ENCODE results near the gene BAIAP2L1.
"Not testable (repeated sequence)": the region's sequence is repeated elsewhere in the genome, so short reads cannot be mapped to it uniquely, and the experiment has no call there.

Gene BAIAP2L1

DNA sequence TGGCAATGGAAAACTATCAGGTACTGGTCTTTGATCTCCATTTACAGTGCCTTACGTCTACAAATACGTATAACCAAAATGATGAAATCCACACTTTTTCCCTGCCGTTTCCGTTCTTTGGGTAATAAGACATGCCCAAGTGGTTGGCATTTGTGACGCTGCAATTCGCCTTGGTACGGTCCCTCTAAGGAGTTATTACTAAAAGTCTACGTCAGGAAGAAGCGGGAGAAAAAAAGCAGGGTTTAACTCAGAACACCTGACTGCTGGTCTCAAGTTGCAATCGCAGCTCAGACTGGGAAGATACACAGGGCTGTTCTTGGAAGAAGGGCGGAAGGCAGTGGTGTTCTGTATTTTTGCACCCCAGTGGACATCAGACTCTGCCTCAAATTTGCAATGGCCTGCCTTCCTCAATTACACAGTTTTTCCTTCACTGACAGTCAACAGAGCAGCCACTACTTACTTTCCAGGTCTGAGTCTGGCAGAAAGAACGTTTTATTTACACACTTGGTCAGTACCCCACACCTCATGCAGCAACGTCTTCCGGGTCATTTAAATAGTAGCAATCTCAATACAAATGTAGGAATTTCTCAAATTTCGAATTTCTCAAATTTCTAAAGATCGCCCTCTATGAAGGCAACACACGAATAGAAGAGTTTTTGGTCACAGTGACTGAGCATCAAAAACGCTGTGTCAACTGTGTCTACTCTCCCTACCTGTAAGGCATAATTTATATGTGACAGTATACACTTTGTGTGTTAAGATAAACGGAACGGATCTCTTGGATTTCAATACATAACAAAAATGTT lies 2.1 kb downstream of the BAIAP2L1 start:
- no peak for DNase-seq

DNA sequence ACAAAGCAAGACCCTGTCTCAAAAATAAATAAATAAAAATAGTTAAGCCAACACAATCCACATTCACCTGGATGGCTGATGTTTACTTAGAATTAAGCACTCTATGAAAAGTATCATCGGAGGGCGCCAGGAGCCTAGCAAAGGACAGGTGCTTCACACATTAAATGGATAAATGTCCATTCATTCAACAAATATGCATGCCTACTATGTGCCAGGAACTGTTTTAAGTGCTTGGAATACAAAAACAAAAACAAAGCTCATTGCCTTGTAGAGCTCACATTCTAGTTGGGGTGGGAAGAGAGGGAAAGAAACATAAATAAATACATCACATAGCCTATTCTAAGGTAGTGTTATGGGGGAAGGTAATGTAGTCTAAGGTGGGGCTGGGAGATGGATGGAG lies 4.1 kb downstream of the BAIAP2L1 start:
- DNase-seq = no peak

GRCh38 chr7:98395951-98396350 lies 4.9 kb downstream of the BAIAP2L1 start:
- no peak for DNase-seq

GRCh38 chr7:98395481-98395880 lies 5.4 kb downstream of the BAIAP2L1 start:
- no peak for DNase-seq

GRCh38 chr7:98394377-98394836 lies 6.5 kb downstream of the BAIAP2L1 start:
- no peak for DNase-seq

- no peak for DNase-seq
Observed at GRCh38 chr7:98387544-98388226, 13.2 kb downstream of the BAIAP2L1 start.

GRCh38 chr7:98387131-98387530 lies 13.8 kb downstream of the BAIAP2L1 start:
- DNase-seq = no peak

DNA sequence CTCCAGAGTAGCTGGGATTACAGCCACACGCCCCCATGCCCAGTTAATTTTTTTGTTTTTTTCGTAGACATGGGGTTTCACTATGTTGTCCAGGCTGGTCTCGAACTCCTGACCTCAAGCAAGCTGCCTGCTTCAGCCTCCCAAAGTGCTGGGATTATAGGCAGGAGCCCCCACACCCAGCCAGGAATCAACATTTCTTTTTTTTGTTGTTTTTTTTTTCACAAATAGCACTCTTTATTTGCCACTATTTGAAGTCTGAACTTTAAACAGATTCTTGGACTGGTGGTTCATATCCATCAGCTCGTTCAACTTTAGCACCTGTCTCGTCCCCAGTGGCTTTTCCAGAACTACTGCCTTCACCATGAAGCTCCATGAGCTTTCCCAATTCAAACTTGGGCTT lies 15.4 kb downstream of the BAIAP2L1 start:
- DNase-seq = not testable (repeated sequence)

DNA sequence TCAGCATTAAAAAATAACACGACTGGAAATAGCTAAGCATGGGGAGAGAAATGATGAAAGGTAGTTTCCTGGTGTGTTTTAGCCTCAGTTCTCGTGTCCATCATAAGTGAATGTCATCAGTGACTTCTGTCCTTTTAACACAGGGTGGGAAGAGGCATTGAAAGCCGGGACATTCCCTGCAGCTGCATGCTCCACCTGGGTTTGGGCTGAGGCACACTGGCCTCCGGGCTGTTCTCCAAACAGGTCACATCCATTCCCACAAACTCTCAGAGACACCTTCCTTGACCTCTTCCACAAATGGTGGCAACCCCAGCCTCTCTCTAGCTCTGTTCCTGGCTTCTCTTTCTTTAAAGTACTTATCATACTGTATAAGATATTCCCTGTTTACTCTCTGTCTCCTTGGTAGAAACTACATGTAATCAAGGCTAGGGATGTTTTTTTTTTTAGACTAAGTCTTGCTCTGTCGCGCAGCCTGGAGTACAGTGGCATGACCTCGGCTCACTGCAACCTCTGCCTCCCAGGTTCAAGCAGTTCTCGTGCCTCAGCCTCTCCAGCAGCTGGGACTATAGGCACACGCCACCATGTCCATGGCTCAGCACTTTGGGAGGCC lies 22.6 kb downstream of the BAIAP2L1 start:
- no peak for DNase-seq

GRCh38 chr7:98376711-98377110 lies 24.2 kb downstream of the BAIAP2L1 start:
- no peak for DNase-seq

- DNase-seq = no peak
Observed at GRCh38 chr7:98375664-98376063, 25.2 kb downstream of the BAIAP2L1 start.

- no peak for DNase-seq
Observed at GRCh38 chr7:98374285-98374680, 26.6 kb downstream of the BAIAP2L1 start.

GRCh38 chr7:98372993-98373392 lies 27.9 kb downstream of the BAIAP2L1 start:
- DNase-seq = no peak

GRCh38 chr7:98369726-98370125 lies 31.2 kb downstream of the BAIAP2L1 start:
- no peak for DNase-seq

GRCh38 chr7:98368716-98369115 lies 32.2 kb downstream of the BAIAP2L1 start:
- DNase-seq = no peak

DNA sequence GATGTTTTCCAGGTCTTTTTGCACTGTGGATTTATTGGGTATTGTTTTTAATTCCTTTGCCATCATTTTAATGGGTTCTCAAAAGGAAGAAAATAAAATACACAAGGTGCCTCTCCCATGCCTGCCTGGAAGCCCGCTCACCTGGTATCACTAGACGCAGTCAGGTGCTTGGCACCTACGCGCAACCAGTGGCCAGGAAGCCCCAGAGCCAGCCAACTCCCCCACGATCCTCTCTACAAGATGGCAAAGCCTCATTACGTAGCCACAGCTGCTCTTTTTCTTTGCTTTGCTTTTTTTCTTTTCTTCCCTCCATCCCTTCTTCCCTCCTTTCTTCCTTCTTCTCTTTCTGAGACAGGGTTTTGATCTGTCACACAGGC lies 34.3 kb downstream of the BAIAP2L1 start:
- no peak for DNase-seq

GRCh38 chr7:98365863-98366561 lies 34.9 kb downstream of the BAIAP2L1 start:
- no peak for DNase-seq

- no peak for DNase-seq
Observed at GRCh38 chr7:98364220-98364619, 36.7 kb downstream of the BAIAP2L1 start.

DNA sequence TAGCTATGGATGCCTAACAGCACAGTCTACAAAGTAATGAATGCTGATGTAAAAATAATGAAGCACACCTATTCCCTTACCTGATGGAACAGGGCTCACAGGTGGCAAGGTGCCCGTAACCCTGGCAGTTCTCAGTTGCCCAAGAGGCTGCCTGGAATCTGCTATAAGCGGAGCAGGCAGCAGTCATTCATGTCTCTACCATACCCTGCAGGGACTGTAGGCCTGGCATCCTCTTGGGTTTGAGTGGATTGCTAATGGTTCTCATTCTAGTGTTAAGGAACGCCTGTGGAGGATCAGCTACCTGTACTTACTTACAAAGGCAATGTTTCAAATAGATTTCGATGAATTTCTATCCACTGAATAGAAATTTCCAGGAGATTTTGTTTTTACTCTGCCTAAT lies 38.4 kb downstream of the BAIAP2L1 start:
- no peak for DNase-seq

DNA sequence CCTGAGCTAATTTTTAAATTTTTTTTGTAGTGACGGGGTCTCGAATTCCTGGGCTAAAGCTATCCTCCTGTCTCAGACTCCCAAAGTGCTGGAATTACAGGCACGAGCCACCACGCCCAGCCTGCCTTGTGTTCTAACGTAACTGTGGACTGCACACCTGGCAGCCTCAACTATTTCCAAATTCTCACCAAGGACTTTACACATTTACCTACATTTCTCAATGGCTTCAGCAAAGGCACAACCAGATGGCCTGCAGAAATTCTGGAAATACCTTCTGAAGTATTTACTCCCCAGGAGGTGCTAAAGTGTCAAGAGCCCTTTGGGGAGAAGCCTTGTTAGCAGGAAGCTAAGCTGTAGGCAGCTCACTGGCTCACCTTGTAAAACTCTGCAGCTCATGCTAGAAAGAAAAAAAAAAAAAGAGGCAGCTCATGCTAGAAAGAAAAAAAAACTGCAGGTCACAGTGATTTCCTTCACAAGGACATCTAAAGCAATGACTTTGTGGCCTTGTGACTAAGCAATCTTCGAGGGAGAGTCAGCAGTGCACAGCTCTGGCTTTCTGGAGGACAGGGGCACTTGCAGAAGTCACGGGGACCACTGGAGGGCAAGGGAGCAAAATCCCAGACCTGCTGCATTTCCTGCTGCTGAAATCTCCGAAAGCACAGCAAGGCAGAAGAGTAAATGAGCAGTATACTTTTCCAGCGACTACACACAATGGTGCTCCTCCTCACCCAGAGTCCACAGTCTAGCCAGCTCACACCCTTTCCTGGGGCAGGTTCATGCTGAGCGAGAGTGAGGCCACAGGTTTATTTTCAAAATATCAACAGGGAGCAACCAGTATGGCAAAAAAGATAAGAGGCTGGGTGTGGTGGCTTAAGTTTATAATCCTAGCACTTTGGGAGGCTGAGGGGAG lies 40.4 kb downstream of the BAIAP2L1 start:
- DNase-seq = no peak

- DNase-seq = no peak
Observed at GRCh38 chr7:98359395-98359794, 41.5 kb downstream of the BAIAP2L1 start.

DNA sequence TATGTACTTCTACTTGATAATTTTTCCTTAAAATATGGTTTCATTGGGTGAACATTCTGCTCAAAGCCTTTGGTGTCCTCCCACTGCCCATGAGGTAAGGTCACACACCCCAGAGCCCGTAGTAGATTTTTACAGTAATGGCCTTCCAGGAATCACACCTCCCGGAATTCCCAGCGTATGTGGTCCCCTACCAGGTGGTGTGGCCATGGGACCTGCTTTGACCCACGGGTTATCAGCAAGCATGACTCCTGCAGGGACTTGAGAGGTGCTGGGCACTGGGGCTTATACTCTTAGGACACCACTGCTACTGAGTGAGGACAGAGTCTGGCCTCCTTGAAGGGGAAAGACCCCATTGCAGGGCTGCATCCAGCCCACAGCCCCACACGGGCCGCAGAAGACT lies 42.2 kb downstream of the BAIAP2L1 start:
- no peak for DNase-seq
